ENCODE measurements around the gene VCX3B.
"Not testable (repeated sequence)": the region's sequence is repeated elsewhere in the genome, so short reads cannot be mapped to it uniquely, and the experiment has no call there.

Gene VCX3B

GRCh38 chrX:8462488-8462887, 2.1 kb upstream of the VCX3B start:
- H3K4me1 ChIP-seq (ENCODE audit: control insufficient read depth, insufficient read depth, low read length): no peaks in the 10 kb centered on the region
- H3K36me3 ChIP-seq (ENCODE audit: control insufficient read depth, insufficient read depth, low read length): no peaks in the 10 kb centered on the region
- H3K27ac ChIP-seq (ENCODE audit: low read depth, low read length): no peak overlapping the region
- H3K27me3 ChIP-seq (ENCODE audit: control insufficient read depth, insufficient read depth, low read length): no peaks in the 10 kb centered on the region
- no peak overlapping the region for H3K4me3 ChIP-seq (ENCODE audit: low read depth, low read length)
- no peak overlapping the region for H3K9ac ChIP-seq (ENCODE audit: low read depth, low read length)
- no peaks in the 10 kb centered on the region for H3K9me3 ChIP-seq (ENCODE audit: control insufficient read depth, insufficient read depth, low read length)

GRCh38 chrX:8484360-8484949, 19.8 kb downstream of the VCX3B start:
- Histone ChIP-seq H3K27me3 (ENCODE audit: control insufficient read depth, insufficient read depth, low read length) (no peaks in the 10 kb centered on the region), H3K9ac (ENCODE audit: low read depth, low read length) (no peak overlapping the region), H3K4me1 (ENCODE audit: control insufficient read depth, insufficient read depth, low read length) (peaks cover 5% of the 10 kb centered on the region; the same call in 1 of the 2 replicates), H3K9me3 (ENCODE audit: control insufficient read depth, insufficient read depth, low read length) (no peaks in the 10 kb centered on the region), H3K36me3 (ENCODE audit: control insufficient read depth, insufficient read depth, low read length) (no peaks in the 10 kb centered on the region), H3K4me3 (ENCODE audit: low read depth, low read length) (no peak overlapping the region), H3K27ac (ENCODE audit: low read depth, low read length) (no peak overlapping the region)

GRCh38 chrX:8495036-8495435, 30.4 kb downstream of the VCX3B start:
- H3K4me1 ChIP-seq (ENCODE audit: control insufficient read depth, insufficient read depth, low read length); H3K4me3 ChIP-seq (ENCODE audit: low read depth, low read length); H3K27me3 ChIP-seq (ENCODE audit: control insufficient read depth, insufficient read depth, low read length); H3K27ac ChIP-seq (ENCODE audit: low read depth, low read length); H3K9me3 ChIP-seq (ENCODE audit: control insufficient read depth, insufficient read depth, low read length); H3K36me3 ChIP-seq (ENCODE audit: control insufficient read depth, insufficient read depth, low read length); H3K9ac ChIP-seq (ENCODE audit: low read depth, low read length): not testable (repeated sequence)

GRCh38 chrX:8500203-8500602, 35.6 kb downstream of the VCX3B start:
- Histone ChIP-seq H3K27ac (ENCODE audit: low read depth, low read length) (no peak overlapping the region), H3K9me3 (ENCODE audit: control insufficient read depth, insufficient read depth, low read length) (no peaks in the 10 kb centered on the region), H3K27me3 (ENCODE audit: control insufficient read depth, insufficient read depth, low read length) (no peaks in the 10 kb centered on the region), H3K4me3 (ENCODE audit: low read depth, low read length) (no peak overlapping the region), H3K4me1 (ENCODE audit: control insufficient read depth, insufficient read depth, low read length) (no peaks in the 10 kb centered on the region), H3K9ac (ENCODE audit: low read depth, low read length) (no peak overlapping the region), H3K36me3 (ENCODE audit: control insufficient read depth, insufficient read depth, low read length) (no peaks in the 10 kb centered on the region)

GRCh38 chrX:8502101-8502500, 37.5 kb downstream of the VCX3B start:
- not testable (repeated sequence) for H3K9ac ChIP-seq (ENCODE audit: low read depth, low read length); H3K4me1 ChIP-seq (ENCODE audit: control insufficient read depth, insufficient read depth, low read length); H3K9me3 ChIP-seq (ENCODE audit: control insufficient read depth, insufficient read depth, low read length); H3K27me3 ChIP-seq (ENCODE audit: control insufficient read depth, insufficient read depth, low read length); H3K36me3 ChIP-seq (ENCODE audit: control insufficient read depth, insufficient read depth, low read length); H3K27ac ChIP-seq (ENCODE audit: low read depth, low read length); H3K4me3 ChIP-seq (ENCODE audit: low read depth, low read length)

GRCh38 chrX:8504451-8504850, 39.8 kb downstream of the VCX3B start:
- Histone ChIP-seq H3K36me3 (ENCODE audit: control insufficient read depth, insufficient read depth, low read length) (no peaks in the 10 kb centered on the region), H3K27ac (ENCODE audit: low read depth, low read length) (no peak overlapping the region), H3K4me3 (ENCODE audit: low read depth, low read length) (no peak overlapping the region), H3K9me3 (ENCODE audit: control insufficient read depth, insufficient read depth, low read length) (no peaks in the 10 kb centered on the region), H3K9ac (ENCODE audit: low read depth, low read length) (no peak overlapping the region), H3K27me3 (ENCODE audit: control insufficient read depth, insufficient read depth, low read length) (no peaks in the 10 kb centered on the region), H3K4me1 (ENCODE audit: control insufficient read depth, insufficient read depth, low read length) (peaks cover 9% of the 10 kb centered on the region; the same call in 1 of the 2 replicates)
